GM18873 (cell line): ENCODE data around the gene CHD5.

ENCODE experiments used
- ATAC-seq: cut with Tn5 transposase; IDR thresholded peaks from one replicate; pipeline ENCODE4 v1.9.1; 2021; ENCODE audit warnings: mild to moderate bottlenecking, moderate library complexity, moderate number of reproducible peaks; ENCODE audit not compliant: unreplicated experiment, low FRiP score

Gene CHD5

DNA sequence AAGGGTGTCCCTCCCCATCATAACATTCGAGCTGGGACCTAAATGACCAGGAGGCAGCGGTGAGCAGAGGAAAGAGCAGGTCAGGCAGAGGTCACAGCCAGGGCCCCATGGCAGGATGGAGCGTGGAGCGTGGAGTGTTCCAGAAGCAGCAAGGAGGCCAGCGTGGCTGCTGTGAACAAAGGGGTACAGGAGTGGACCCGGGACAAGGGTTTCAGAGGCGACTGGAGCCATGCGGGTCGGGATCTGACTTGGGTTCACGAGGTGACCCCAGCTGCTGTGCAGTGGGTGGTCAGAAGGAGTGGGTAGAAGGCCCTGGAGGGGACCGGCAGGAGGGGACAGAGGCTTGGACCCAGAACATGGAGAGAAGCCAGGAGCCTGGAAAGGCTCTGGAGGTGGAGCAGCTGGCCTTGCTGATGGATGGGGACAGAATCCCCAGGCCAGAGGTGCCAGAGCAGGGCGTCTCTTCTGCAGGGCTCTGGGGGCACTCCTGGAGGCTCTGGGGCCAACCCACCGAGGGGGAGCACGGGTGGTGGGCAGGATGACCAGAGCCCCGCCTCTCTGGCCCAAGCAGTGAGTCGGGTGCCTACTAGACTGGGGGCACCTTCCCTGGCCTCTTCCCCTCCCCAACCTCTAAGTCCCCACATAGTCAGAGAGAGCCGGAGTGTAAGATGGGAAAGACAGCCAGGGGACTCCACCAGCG lies 2.3 kb downstream of the CHD5 start:
- ATAC-seq = no peak

DNA sequence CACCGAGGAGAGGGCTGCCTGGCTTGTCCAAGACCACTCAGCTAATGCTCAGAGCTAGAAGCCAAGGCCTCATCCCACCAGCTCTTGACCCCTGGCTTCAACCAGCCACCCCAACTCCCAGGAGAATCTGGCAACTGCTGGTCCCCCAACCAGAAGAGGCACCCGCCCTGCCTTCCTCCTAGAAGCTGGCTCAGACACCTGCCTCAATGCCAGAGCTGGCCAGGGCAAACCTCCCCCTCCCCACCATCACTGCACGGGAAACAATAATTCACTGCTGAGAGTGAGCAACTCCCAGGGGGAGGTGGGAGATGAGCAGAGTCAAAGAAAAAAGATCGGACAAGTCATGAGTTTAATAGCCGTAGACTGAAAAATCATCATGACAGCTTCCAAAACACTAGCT lies 3.3 kb downstream of the CHD5 start:
- ATAC-seq = no peak

DNA sequence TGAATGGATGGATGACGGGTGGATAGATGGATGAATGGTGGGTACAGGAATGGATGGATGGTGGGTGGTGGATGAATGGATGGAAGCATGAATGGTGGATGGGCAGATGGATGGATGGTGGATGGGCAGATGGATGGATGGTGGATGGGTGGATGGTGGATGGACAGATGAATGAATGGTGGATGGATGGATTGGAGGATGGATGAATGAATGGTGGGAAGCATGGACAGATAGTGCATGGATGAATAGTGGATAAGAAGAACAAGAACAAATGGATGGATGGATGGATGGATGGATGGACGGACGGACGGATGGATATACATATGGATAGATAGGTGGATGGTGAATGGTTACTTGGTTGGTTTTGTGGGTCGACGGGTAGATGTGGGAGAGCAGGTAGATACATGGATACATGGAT lies 4.7 kb downstream of the CHD5 start:
- no peak for ATAC-seq

DNA sequence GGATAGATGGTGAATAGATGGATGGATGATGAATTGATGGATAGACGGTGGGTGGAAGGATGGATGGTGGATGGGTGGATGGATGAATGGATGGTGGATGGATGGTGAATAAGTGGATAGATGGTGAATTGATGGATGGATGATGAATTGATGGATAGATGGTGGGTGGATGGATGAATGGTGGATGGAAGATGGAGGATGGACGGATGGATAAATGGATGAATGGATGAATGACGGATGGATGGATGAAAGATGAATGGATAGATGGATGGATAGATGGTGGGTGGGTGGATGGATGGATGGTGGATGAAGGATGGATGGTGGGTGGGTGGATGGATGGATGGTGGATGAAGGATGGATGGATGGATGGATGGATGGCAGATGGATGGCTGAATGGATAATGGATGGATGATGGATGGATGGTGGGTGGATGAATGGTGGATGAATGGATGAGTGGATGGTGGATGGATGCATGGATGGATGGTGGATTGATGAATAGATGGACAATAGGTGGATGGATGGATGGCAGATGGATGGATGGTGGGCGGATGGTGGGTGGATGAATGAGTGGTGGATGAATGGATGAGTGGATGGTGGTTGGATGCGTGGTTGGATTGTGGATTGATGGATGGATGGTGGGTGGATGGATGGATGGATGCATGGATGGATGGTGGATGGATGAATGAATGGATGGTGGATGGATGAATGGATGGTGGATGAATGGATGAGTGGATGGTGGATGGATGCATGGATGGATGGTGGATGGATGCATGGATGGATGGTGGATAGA lies 5.3 kb downstream of the CHD5 start:
- ATAC-seq = no peak

DNA sequence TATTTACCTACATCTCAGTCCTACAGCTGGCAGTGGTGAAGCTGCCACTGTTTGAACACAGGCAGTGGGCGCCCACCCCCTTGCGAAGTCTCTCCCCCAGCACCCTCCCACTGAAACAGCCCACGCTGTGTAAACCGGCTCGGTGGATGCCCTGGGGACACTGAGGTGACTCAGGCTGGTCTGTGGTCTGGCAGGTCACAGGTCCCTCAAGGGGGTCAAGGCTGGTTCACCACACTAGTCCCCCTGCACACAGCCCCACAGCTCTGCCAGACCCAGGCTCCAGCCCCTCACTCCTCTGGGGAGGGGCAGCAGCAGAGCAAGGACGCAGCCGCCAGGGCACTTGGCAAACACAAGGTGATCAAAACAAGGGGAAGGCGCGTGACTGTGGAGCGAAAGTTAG lies 7.6 kb downstream of the CHD5 start:
- no peak for ATAC-seq

DNA sequence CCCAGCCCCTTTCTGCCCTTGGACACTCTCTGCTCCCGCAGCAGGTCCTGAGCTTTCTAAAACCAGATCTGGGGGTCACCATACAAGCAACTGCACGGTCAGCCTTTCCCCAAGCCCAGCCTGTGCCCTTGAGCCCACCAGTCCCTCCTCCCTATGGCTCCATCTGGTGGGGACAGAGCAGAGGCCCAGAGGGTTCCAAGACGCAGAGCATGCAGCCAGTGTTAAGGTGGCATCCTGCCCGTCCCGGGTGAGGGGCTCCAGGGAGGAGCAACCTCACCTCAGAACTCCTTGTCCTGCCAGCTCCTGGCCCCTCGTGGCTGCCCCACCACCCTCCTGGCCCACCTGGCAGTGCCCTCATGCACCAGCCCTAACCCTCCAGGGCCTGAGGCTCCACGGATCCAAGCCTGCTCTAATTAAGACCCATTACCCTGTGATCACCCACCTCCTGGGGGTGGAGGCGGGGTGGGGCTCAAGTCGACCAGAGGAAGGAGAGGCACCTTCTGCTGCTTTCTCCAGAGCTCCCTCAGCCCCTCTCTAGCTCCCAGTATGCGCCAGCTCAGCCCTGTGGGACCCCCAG lies 8.5 kb downstream of the CHD5 start:
- ATAC-seq = no peak

DNA sequence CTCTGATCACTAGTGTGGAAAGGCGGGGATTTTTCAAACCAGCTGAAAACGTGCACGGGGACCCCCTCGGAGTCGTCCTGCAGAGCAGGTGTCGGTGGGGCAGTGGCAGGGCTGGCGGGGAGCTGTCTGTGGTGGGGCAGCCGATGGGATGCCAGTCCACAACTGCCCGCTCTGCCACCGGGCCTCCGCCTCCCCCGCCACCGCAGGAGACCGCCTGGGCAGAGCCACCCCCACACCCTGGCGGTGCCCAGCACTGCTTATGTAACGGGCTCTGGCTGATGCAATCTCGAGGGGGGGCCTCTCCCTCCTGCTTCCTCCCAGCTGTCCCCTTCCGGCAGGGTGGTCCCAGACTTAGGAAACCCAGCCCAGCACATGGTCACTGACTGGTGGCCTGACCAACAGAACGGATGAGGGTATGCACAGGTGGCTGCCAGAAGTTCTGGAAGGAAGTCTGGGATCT lies 9.3 kb downstream of the CHD5 start:
- no peak for ATAC-seq

DNA sequence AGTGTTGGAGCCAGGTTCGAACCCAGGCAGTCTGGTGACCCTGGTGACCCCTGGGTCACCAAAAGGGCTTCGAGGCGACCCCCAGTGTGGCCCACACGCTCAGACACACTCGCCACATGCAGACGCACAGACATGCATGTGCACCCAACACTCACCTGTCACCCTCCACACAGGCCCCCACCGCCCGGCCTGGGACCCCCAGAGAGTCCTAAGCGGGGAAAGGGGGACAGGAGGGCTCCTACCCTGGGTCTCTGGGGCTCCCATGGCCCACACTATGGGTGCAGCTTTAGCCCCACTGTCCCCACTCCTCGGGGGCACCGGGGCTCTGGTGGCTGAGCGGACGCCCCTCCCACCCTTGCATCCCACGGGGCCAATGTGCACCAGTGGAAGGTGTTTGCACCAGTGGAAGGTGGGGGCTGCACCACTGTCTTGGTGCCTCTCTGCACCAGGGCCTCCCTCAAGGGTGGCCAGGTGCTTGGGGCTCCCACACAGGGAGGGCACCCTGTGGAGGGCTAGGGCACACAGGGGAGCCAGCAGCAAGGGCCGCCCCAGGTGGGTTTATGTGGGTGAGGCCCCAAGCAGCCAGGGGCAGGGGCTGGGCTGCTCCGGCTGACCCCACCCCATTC lies 9.9 kb downstream of the CHD5 start:
- no peak for ATAC-seq

DNA sequence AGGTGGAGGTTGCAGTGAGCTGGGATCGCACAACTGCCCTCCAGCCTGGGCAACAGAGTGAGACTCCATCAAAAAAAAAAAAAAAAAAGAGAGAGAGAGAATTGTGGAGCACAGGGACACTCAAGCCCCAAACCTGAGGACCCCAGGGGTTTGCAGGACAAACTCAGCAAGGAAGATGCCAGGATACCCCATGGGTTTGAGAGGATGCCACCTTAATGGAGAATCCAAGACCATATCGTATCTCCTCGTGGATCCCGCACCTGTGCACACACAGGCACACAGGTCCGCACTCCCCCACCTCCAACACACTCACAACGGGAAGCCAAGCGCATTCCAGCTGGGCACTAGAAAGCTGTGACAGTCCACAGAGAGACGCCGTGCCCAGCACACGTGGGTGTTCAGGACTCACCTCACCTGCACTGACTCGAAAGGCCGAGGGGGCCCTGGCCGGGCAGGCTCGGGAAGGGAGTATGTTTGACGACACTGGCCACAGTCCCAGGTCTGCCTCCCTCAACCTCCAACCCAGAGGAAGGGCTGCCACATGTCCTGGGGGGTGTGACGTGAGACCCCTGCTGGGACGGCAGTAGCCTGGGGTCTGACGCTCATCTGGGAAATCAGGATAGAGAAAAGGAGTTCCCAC lies 11.1 kb downstream of the CHD5 start:
- ATAC-seq = no peak

DNA sequence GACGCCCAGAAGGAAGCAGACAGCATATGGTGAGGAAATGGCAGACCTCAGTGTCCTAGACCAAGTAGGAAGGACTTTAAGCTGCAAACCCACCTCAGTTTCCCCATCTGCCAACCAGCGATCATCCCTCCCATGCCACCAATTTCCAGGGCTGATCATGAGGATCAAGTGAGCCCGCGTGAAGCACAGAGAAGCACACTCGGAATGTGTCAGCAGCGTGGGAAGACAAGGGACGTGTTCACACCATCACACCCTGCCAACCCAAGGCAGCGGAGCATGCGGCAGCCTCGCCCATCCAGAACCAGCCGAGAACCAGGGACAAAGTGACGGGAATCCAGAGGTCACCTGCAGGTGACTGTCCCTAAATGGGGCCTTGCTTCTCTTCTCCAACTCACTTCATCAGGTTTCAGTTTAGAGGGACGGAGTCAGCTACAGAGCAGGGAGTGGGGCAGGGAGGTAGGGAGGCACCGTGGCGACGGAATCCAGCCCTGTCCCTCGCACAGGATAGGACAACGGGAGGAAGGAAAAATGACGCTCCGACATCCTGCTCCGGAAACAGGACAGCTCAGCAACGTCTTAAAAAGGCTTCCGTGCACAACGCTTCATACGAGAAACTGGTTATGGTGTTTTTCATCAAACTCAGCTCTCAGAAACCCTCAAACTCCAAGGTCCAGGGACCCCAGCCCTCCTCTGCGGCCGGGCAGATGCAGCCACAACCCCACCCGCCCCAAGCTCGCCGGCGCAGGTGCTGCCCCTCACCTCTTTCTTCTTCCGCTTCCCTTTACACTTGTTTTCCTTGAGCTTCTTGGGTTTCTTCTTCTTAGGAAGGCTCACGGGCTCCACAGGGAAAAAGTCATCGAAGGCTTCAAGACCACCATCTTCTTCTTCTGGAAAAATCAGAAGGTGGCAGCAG lies 12.5 kb downstream of the CHD5 start:
- no peak for ATAC-seq

DNA sequence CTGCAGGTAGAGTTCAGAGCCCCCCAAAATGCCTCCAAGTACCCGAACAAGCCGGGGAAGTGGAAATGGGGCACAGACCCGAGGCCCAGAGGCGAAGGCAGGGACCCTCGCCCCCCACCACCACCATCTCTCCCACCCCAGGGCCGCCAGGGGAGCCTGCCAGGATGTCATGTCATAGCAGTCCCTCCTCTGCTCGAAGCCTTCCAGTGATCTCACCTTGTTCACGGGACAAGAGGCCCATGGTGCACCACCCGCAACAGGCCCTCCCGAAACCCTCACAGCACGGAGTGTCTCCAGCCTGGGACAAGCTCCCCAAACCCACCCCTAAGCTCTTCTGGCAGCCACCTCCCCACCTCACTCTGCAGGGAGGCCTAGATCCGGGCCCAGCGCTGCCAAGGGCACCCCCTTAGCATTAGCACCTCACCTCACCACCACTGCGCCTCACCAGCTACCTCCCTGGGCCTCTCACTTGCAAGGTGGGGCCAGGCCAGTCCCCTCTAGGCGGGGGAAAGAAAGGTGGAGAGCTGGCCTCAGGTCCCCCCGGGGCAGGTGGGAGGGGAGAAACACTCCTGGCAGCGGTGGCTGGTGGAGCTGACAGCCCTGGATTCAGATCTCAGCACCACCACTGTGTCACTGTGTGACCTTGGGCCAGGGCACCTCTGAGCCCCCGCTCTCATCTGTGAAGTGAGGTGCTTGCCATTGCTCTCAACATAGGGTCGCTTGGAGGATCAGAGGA lies 13.3 kb downstream of the CHD5 start:
- ATAC-seq = no peak

DNA sequence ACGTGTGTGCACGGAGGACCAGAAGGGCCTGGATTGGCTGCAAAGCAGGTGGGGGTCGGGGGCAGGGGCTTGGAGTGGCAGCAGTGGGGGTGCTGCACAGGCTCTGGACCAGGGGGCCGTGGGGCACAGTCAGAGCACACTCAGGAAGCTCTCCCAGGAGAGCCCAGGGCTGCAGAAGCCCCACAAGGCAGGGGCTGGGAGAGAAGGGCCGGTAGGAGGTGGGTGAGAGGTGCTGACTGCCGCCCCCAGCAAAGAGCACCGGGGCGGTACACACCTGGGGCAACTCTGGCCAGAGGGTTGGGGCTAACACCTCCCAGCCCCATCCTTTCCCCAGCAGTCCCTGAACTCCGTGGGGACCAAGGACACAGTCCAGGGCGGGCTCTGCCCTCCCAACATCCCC lies 13.9 kb downstream of the CHD5 start:
- no peak for ATAC-seq

DNA sequence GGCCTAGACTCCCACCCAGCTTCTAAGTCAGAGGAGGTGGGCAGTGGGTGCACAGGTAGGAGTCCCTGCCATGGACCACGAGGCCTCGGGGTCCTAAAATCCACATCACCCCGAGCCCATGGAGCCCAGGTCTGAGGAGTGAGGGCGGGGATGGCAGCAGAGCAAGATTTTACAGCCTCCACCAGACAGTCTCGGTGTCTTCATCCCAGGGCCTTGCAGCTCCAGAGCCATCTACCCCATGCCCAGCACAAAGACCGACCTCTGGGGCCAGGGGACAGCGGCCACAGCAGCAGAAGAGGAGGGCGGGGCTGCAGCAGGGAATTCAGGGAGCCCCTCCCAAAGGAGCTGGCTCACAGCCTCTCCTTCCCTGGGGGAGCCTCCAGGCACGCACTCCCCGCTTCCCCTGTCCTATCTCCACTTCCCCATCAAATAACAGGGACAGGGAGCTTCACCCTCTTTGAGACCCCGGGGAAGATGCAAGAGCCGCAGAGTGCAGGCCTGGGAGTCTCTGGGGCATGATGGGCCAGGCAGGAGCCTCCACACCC lies 14.6 kb downstream of the CHD5 start:
- no peak for ATAC-seq

DNA sequence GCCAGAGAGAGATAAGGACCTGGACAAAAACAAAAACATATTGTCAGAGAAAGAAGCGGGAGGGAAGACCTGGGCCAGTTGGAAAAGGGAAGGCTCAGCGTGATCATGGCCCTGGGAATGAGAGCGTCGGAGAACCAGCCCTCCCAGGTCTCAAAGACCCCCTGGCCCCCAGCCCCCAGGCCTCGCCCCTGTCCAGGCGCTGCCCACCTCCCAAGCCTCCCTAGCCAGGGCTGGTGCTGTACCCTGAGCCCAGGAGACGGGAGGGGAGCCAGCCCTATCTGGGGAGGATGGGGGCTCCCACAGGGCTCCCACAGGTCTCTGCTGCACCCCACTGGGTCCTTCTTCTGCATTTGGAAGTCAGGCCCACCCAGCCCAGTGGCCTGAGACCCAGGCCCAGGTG lies 15.1 kb downstream of the CHD5 start:
- no peak for ATAC-seq

DNA sequence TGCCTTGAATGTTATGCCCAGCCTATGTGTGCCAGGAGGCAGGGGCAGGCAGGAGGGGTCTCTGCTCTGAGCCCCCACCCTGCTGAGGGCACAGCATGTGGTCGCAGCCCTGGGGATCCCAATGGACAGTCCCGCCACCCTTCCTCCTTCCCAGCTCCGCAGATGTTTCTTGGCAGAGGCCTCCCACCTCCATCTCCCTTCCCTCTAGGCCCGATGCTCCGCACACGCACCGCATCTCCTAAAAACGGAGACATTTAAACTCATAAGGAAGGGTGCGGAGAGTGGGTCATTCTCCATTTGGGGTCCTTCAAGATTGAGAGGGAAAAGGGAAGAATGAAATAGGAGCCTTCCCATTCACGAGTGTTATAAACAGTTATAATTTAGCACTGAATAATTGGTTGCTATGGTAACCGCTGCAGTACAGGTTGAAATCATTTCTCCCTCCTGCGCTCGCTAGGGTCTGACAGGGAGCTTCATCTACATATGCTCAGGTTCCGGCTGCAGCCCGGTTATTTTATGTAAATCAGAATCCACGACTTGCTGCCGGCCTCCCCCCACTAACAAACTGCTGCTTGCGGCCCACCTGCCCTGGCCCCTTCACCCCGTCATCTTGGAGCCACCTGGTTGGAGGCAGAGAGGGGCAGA lies 16.0 kb downstream of the CHD5 start:
- ATAC-seq = no peak

DNA sequence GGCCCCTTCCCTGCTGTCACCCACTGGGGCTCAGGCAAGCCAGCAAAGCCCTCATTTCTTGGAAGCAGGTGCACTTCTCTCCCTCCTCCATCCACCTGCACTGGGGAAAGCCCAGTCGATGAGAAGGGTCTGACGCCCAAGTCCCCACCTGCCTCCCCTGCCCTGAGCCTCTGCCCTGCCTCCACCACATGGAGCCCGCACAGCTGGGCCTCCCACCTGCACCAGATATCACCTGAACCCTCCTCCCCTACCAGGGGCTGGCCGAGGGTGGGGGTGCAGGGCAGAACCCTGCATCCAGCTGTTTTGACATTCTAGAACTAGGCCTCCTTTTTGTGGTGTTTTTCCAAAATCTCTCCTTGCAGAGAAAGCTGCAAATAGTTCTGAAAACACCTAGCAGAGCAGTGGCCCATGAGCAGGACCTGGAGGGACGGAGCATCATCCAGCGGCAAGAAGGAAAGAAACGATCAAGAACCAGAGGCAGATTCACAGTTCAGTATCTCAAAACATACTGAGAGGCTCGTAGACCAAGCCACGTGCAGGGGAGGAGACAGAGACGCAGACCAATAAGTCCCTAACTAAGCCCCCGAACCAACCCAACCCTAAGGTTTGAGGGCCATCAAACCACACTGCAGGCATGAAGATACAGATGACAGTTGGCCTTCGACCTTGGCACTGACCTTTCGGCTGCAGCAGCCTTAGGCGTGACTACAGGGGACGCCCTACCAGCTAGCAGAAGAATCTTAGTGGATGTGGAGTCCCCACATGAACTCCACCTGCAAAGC lies 16.7 kb downstream of the CHD5 start:
- ATAC-seq = no peak

DNA sequence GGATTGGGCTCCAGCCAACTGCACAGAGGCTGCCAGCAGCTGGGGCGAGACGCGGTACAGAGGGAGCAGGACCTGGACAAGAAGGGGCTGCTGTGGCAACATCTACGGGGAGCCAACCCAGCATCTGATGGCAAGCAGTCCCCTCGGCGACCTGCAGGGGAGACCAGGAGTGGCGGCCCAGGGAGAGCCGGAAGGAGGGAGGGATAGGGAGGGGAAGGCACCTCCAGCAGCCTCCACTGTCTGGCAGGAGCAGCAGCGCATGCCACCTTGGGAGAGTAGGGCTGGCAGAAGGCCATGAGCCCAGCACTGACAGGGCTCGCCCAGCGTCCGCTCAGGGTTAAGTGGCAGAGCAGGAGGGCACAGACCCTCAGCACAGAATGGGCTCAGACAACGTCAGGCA lies 17.3 kb downstream of the CHD5 start:
- ATAC-seq = no peak

DNA sequence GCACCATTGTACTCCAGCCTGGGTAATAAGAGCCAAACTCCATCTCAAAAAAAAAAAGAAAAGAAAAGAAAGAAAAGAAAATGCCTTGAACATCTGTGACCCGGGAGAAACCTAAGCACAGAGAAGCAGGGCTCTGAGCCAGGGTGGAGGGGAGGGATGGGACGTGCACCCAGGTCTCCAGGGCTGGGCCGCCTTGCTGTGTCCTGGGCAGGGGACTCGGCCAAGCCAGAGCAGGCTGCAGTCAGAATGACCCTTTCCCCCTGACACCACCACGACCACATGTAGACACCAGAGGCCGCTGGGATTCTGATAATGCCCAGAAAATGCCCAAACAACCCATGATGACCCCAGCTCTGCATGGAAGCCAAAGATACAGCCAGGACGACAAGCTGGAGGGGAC lies 17.8 kb downstream of the CHD5 start:
- no peak for ATAC-seq
